HEK293 (cell line): ENCODE data around the gene EGFLAM.

Source experiments
- YY1 ChIP-seq: fragments of 450-650 bp; formaldehyde crosslinking; IDR thresholded peaks from 2 replicates; pipeline ENCODE4 v1.5.1; 2018; ENCODE audit warnings: missing biosample characterization, missing genetic modification characterization
- ZNF114 ChIP-seq: fragments of 450-650 bp; formaldehyde crosslinking; IDR thresholded peaks from 2 replicates; pipeline ENCODE4 v1.5.0; 2017; ENCODE audit warnings: missing biosample characterization, missing genetic modification characterization
- ZNF184 ChIP-seq: fragments of 450-650 bp; IDR thresholded peaks from 2 replicates; pipeline ENCODE4 v1.5.1; 2018; ENCODE audit warnings: missing biosample characterization, mild to moderate bottlenecking, missing genetic modification characterization
- ZNF23 ChIP-seq: fragments of 450-650 bp; formaldehyde crosslinking; IDR thresholded peaks from 2 replicates; pipeline ENCODE4 v1.5.1; 2016; ENCODE audit warnings: missing biosample characterization, missing genetic modification characterization, borderline replicate concordance
- ZNF274 ChIP-seq, 2 experiments: fragments of 200-500 bp in 1 of 2; fragments of 450-650 bp in 1 of 2; sonication (Bioruptor generic) in 1 of 2; formaldehyde crosslinking in 1 of 2; IDR thresholded peaks; 2 replicates each; pipeline versions ENCODE4 v1.5.1 to v1.6.1; 2014 to 2016; ENCODE audit warnings: borderline replicate concordance in 1 of 2, inconsistent platforms in 1 of 2, low read length in 1 of 2, missing biosample characterization in 1 of 2, missing genetic modification characterization in 1 of 2
- ZNF433 ChIP-seq: fragments of 450-650 bp; formaldehyde crosslinking; IDR thresholded peaks from 2 replicates; pipeline ENCODE4 v1.5.1; 2016; ENCODE audit warnings: missing biosample characterization, missing genetic modification characterization, low read depth
- ZNF549 ChIP-seq: fragments of 450-650 bp; IDR thresholded peaks from 2 replicates; pipeline ENCODE4 v1.5.1; 2018; ENCODE audit warnings: missing biosample characterization, missing genetic modification characterization, mild to moderate bottlenecking, inconsistent platforms, moderate library complexity
- TF ChIP-seq, protein P1 (sequence below): fragments of 450-650 bp; formaldehyde crosslinking; IDR thresholded peaks from 2 replicates; pipeline ENCODE4 v1.5.1; 2016; ENCODE audit warnings: missing biosample characterization, missing genetic modification characterization, low read depth
- TF ChIP-seq, protein P2 (sequence below): fragments of 450-650 bp; formaldehyde crosslinking; optimal IDR thresholded peaks from 2 replicates; pipeline ENCODE3; 2016; ENCODE audit warnings: missing biosample characterization, mild to moderate bottlenecking, missing genetic modification characterization
- TF ChIP-seq, protein P3 (sequence below): fragments of 450-650 bp; formaldehyde crosslinking; IDR thresholded peaks from 2 replicates; pipeline ENCODE4 v1.5.1; 2016; ENCODE audit warnings: missing biosample characterization, missing genetic modification characterization
- TF ChIP-seq, protein P4 (sequence below): fragments of 450-650 bp; formaldehyde crosslinking; IDR thresholded peaks from 2 replicates; pipeline ENCODE4 v1.5.1; 2016; ENCODE audit warnings: missing biosample characterization, missing genetic modification characterization
- TF ChIP-seq, protein P5 (sequence below): fragments of 450-650 bp; formaldehyde crosslinking; IDR thresholded peaks from 2 replicates; pipeline ENCODE4 v1.5.1; 2016; ENCODE audit warnings: missing biosample characterization, missing genetic modification characterization

DNA sequence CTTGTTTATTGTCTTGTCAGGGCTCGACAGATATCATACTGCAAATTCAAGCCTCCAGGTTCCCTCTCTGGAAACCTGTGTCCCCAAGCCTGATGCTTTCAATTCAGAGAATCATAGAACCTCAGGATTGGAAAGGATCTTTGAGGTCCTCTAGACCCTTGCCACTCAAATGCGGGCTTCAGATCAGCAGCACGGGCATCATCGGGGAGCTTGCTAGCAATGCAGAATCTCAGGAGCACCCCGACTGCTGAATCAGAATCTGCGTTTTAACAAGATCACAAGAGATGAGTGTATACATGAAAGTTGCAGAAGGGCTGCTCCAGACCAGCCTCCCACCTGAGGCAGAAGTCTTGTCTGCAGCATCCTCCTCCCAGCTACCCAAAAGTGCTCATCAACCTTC is 13.1 kb upstream of the EGFLAM start:
- TF ChIP-seq, protein P1, sequence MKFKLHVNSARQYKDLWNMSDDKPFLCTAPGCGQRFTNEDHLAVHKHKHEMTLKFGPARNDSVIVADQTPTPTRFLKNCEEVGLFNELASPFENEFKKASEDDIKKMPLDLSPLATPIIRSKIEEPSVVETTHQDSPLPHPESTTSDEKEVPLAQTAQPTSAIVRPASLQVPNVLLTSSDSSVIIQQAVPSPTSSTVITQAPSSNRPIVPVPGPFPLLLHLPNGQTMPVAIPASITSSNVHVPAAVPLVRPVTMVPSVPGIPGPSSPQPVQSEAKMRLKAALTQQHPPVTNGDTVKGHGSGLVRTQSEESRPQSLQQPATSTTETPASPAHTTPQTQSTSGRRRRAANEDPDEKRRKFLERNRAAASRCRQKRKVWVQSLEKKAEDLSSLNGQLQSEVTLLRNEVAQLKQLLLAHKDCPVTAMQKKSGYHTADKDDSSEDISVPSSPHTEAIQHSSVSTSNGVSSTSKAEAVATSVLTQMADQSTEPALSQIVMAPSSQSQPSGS = no peak
- TF ChIP-seq ZNF184 (no peak), ZNF274 (IDR thresholded peaks at IDR 0.05; ENCODE audit: low read length) (no peak), ZNF274 (tag by site-specific recombination; IDR thresholded peaks at IDR 0.05; ENCODE audit: borderline replicate concordance) (no peak), YY1 (tag by site-specific recombination) (no peak), ZNF23 (no peak), ZNF433 (tag by site-specific recombination) (no peak), ZNF549 (tag by site-specific recombination) (no peak), ZNF114 (tag by site-specific recombination) (no peak)
- TF ChIP-seq, protein P2, sequence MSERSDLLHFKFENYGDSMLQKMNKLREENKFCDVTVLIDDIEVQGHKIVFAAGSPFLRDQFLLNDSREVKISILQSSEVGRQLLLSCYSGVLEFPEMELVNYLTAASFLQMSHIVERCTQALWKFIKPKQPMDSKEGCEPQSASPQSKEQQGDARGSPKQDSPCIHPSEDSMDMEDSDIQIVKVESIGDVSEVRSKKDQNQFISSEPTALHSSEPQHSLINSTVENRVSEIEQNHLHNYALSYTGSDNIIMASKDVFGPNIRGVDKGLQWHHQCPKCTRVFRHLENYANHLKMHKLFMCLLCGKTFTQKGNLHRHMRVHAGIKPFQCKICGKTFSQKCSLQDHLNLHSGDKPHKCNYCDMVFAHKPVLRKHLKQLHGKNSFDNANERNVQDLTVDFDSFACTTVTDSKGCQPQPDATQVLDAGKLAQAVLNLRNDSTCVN (tag by site-specific recombination) = no peak
- TF ChIP-seq, protein P3, sequence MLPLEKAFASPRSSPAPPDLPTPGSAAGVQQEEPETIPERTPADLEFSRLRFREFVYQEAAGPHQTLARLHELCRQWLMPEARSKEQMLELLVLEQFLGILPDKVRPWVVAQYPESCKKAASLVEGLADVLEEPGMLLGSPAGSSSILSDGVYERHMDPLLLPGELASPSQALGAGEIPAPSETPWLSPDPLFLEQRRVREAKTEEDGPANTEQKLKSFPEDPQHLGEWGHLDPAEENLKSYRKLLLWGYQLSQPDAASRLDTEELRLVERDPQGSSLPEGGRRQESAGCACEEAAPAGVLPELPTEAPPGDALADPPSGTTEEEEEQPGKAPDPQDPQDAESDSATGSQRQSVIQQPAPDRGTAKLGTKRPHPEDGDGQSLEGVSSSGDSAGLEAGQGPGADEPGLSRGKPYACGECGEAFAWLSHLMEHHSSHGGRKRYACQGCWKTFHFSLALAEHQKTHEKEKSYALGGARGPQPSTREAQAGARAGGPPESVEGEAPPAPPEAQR (tag by site-specific recombination) = no peak
- TF ChIP-seq, protein P4, sequence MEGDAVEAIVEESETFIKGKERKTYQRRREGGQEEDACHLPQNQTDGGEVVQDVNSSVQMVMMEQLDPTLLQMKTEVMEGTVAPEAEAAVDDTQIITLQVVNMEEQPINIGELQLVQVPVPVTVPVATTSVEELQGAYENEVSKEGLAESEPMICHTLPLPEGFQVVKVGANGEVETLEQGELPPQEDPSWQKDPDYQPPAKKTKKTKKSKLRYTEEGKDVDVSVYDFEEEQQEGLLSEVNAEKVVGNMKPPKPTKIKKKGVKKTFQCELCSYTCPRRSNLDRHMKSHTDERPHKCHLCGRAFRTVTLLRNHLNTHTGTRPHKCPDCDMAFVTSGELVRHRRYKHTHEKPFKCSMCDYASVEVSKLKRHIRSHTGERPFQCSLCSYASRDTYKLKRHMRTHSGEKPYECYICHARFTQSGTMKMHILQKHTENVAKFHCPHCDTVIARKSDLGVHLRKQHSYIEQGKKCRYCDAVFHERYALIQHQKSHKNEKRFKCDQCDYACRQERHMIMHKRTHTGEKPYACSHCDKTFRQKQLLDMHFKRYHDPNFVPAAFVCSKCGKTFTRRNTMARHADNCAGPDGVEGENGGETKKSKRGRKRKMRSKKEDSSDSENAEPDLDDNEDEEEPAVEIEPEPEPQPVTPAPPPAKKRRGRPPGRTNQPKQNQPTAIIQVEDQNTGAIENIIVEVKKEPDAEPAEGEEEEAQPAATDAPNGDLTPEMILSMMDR (tag by site-specific recombination) = no peak
- TF ChIP-seq, protein P5, sequence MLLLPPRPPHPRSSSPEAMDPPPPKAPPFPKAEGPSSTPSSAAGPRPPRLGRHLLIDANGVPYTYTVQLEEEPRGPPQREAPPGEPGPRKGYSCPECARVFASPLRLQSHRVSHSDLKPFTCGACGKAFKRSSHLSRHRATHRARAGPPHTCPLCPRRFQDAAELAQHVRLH (tag by site-specific recombination) = no peak
